GM21447 (cell line): Measurements from ENCODE around the gene TRIML1.

Experiments
- ATAC-seq: cut with Tn5 transposase; IDR thresholded peaks from one replicate; pipeline ENCODE4 v1.9.1; 2021; ENCODE audit not compliant: unreplicated experiment

Gene TRIML1, protein sequence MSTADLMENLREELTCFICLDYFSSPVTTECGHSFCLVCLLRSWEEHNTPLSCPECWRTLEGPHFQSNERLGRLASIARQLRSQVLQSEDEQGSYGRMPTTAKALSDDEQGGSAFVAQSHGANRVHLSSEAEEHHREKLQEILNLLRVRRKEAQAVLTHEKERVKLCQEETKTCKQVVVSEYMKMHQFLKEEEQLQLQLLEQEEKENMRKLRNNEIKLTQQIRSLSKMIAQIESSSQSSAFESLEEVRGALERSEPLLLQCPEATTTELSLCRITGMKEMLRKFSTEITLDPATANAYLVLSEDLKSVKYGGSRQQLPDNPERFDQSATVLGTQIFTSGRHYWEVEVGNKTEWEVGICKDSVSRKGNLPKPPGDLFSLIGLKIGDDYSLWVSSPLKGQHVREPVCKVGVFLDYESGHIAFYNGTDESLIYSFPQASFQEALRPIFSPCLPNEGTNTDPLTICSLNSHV

DNA sequence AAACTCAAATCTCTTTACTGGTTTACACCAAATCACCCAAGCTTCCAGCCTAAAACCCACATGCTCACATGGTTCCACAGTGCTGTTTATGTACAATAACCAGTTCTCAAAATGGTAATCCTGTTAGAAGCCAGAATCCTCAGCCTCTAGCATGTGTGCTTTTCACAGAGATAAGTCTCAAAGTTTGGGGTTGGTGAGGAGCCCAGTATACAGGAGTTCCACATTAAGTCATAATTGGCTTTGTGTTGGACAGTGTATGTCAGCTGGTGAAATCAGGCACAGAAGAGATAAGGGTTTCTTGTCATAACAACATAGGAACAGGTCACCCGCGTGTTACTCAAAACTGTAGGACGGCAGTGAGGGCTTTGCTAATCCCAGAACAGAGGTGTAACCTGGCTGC is at the start of gene TRIML1:
Gene TRIML1 (plus strand): TSS at position 301 of the 400 bp plus-strand sequence. CDS start 118 bp downstream, outside the sequence.
- no peak for ATAC-seq

DNA sequence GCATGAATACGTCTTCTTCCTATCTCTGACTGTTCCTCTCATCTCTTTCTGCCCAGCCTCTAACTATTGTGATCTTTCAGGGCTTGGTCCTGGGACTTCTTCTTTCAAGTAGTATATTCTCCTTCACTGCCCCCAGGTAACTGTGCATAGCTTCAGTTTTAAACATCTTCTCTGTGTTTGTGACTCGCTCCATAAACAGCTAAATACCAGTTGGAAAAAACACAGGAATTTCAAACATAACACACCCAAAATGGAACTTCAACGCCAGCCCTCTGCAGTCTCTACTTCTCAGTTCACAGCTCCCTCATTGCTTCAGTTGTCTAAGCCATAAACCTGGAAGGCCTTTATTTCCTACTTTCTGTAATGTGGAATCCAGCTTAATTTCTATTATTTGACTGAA is 46.4 kb upstream of the TRIML1 start:
- ATAC-seq, result no peak

DNA sequence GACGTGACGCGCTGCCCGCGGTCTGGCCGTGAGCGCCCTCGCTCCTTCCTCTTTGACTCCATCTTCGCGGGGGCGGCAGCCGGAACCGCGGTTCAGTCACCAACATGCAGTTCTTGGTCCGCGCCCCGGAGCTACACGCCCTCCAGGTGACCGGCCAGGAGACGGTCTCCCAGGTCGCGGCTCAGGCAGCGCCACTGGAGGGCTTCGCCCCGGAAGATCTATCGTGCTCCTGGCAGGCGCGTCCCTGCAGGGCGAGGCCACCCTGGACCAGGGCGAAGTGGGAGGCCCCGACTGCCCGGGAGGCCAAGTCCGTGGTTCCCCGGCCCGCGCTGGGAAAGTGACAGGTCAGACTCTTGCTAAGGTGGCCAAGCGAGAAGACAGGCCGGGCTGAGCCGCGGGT is 32.8 kb upstream of the TRIML1 start:
- ATAC-seq, result no peak

DNA sequence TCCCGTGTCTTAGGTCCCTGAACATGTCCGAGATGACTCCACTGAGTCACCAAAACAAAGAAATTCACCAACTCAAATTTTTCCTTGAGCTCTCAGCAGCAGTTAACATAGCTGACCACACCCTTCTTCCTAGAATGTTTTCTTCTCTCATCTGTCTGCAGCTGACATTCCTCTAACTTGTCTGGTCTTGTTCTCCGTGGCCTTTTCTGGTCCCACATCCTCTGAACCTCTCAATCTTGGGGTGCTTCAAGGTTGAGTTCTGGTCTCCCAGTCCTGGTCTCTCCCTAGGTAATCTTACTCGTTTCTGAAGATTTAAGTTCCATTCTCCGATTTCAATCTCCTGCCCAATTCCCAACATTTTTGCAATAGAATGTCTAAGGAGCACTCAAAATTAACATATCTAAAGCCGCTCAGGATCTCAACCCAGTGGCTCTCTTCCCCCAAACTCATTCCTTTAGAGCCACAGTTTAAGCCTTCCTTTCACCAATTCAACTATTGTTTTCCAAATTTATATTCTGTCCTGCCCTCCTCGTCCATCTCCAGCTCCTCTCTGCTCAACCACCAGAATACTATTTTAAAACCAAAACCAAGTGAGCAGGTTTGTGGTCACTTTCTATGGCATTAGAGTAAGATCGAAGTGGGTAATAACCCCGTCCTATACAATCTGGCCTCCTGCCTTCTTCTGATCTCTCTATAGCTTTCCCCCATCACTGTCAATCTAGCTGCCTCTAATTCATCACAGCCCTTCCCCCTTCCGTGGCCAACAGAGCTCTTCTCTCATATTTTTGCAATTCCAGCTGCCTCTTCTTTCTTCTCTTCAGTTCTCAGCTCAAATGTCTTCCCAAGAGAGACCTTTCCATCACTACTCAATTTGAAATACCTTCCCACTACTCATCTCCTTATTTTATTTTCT is 31.1 kb upstream of the TRIML1 start:
- no peak for ATAC-seq

DNA sequence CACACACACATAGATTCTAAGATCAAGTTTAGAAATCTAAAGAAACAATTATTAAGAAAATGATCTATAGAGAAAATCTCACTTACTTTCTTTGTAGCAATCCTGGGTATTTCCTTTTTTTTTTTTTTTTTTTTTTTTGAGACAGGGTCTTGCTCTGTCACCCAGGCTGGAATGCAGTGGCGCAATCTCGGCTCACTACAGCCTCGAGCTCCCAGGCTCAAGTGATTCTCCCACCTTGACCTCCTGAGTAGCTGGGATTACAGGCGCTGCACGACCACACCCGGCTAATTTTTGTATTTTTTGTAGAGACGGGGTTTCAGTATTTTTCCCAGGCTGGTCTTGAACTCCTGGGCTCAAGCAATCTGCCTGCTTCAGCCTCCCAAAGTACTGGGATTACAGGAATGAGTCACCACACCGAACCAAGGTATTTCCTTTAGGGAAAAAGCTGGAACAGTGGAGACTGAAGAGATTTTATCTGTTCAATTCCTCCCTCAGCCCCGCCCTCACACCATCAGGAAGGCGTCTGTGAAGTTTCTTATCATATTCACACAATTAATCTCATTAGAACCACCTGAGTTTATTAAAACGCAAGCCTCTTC is 30.0 kb upstream of the TRIML1 start, which contains the start of gene TRIML2:
Gene TRIML2 (minus strand): TSS at position 447 of the 599 bp plus-strand sequence. CDS start 4,235 bp downstream, outside the sequence.
- ATAC-seq, result no peak

DNA sequence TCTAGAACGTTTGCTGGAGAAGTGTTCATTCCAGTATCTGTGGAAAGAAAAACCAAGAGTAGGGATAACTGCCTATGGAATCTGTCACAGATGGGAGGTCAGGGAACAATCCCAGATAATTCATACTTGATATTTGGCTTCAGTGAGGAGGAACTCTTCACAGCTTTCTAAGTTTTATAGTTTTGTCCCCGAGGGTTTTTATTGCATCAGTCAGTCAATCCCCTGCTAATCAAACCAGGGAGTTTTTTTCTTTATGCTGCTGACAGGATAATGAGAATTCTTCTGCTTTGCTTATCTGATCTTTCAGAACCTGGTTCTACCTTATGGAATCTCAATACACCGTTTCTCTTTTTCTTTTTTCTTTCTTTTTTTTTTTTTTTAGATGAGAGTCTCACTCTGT is 29.2 kb upstream of the TRIML1 start:
- ATAC-seq, result no peak

DNA sequence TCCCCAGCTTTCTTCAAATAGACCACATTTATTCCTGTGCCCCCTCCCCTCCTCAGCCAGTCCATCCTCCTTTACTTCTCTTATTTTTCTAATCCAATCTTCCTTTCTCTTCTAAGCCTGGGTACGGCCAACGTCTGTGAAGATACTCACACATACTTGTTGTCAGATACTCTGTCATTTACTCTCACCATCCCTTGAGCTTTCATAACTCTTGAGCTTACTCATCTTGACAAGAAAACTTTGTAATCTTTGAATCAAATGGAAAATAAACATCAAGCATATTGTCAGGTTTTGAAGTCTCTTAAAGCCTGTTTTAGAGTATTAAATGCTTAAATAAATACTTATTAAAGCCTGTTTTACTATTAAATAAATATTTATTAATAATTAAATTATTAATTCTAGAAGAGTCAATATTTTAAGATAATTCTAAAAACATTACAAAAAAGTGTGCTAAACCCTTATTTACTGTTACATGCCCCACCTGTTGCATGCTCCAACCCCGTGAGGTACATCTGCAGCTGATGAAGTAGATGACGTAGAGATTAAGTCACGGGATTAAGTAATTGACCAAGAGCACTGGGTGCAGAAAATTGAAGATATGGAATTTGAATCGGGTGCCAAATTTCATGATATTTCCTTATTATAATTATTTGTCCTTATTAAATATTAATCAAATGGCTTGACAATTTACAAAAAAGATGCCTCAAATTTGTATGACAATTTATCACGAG is 28.3 kb upstream of the TRIML1 start:
- ATAC-seq, result no peak

DNA sequence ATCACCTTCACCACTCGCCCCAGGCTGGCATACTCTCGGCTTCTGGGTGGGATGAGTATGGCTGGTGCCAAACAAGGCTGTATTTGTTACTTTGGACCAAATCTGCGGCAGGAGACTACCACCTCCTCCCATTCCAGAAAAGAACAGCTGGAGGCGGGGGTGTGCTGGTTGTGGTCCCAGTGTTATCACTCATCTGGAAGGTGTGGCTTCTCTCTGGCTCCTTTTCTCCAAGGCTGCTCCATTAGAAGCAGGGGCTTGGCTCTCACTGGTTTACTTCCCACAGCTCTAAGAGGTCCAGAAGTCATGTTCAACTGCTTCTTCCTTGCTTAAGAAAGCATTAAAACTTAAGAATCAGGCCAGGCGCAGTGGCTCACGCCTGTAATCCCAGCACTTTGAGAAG is 27.3 kb upstream of the TRIML1 start:
- no peak for ATAC-seq

DNA sequence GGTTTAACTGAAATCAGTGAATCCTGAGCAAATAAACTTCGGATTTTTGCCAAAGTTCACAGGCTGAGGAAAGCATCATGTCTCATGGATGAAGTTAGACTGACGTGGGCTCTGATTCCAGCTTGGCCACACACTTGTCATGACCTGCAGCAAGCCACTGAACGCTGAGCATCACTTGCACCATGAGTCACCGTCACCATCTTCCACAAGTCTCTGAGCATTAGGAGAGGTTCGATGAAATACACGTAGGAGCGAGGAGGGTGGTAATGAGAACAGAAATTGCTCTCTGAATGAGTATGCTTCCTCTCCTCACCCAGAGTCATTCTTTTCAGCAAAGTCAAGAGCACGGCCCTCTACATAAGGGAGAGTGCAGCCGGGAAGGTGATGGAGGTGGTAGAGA is 26.1 kb upstream of the TRIML1 start:
- no peak for ATAC-seq

DNA sequence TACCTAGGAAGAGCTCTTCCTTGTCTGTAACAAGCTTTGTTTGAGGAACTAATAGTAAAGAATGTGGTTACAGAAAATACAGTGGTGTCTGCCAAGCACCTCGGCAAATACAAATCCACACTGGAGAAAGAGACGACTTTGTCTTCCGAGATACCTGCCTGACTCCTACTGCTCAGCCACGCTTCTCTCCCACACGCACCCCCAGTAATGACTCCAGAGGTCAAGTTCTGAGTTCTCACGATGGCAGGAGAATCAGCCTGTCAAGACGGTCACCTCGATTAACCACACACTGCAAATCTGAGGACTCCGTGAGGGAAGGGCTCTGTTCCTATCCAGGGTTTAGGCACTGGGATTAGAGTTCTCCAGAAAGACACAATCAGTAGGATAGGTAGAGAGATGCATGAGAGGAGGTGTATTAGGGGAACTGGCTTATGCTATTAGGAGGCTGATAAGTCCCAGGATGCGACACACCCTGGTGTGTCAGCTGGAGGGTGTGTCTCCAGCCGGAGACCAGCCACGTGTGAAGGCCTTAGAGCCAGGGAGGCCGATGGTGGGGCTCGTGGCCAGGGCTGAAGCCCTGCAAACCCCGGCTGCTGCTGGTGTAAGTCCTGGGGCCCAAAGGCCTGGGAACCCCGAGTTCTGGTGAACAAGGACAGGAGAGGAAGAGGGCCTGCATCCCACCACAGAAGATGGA is 21.5 kb upstream of the TRIML1 start:
- ATAC-seq, result no peak

DNA sequence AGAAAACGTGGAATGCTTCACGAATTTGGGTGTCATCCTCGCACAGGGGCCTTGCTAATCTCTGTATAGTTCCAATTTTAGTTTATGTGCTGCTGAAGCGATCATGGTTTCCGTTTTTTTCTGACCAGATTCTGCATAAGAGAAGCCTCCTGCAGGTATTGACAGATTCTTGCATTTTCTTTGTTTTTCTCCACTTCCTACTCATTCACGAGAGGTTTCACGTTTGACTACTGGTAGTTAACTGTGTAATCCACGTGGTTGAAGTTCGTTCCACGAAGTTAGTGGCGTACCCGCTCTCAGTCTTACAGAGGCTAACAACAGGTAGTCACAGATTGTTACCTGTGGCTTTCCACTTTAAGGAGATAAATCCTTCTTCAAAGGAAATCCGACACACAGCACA is 17.7 kb upstream of the TRIML1 start:
- ATAC-seq, result no peak

DNA sequence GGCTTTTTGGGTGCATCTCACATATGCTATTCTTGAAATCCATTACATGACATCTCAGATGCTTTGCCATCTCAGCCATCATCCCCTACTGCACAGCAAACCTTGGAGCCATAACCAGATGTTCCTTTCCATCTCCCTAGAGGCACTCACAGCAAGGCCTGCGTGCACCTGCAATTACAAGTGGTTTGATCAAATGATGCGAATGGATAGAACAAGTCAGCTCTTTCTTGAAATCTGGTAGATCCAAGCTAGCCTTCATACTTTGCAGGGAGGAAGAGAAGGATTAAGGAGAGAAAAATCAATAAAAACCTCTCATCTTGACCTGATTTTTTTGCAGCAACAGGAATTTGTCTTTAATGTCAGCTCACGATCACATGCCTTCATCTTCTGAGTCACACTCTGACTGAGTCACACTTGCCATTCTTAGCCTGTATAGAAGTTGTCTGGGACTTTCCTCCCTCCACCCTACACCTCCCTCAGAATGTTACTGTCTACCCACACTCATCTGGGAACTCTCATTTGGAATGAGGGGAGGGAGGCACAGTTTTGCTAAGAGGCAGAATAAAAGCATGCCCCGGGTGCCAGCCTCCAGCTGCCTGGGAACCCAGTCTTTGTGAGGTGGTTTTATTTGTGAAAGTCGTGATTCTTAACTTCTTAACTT is 11.9 kb upstream of the TRIML1 start:
- ATAC-seq, result no peak

DNA sequence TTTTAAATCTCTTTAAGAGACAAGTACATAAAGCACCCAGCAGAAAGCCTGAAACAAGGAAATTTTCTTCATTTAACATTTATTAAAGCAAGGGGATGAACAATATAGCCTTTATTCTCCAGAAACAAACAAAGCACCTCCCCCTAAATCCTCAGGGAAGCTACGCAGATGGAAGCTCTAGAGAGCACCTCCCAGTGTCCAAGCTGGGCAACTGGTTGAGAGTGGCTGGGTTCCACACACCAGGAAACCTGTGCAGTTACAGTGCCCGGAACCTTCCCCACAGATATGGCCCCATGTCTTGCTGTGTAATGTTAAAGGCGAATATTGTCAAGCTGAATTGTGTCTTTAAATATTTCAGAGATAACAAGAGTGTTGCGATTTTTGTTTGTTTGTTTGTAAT is 8.9 kb upstream of the TRIML1 start:
- ATAC-seq, result no peak

DNA sequence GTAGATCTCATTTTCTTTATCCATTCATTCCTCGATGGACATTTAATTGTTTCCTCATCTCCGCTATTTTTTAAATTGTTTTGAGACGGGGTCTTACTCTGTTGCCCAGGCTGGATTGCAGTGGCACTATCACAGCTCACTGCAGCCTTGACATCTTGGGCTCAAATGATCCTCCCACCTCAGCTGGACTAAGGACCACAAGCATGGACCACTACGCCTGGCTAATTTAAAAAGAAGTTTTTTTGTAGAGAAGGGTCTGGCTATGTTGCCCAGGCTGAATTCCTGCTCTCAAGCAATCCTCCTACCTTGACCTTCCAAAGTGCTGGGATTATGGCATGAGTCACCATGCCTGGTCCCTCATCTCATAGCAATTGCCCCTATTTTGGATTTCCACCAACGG is 7.0 kb upstream of the TRIML1 start:
- ATAC-seq, result no peak

DNA sequence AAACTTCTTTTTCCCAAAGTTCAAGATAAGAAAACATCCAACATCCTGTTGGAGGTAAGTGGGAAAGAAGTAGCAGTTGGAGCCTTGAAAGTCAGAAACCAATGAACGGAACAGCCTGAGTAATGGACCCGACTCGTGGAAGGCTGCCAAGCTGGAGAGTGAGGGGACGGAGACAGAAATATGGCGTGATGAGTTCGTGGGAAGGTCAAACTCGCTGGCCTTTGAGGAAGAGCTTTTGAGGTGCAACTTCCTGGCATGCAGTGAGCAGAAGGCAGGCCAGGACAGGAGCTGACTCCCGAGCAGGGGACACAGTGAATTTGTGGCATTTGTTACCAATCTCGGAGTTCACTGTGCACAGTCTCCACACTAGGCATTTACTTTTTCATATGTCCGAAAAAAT is 1.0 kb upstream of the TRIML1 start:
- no peak for ATAC-seq

DNA sequence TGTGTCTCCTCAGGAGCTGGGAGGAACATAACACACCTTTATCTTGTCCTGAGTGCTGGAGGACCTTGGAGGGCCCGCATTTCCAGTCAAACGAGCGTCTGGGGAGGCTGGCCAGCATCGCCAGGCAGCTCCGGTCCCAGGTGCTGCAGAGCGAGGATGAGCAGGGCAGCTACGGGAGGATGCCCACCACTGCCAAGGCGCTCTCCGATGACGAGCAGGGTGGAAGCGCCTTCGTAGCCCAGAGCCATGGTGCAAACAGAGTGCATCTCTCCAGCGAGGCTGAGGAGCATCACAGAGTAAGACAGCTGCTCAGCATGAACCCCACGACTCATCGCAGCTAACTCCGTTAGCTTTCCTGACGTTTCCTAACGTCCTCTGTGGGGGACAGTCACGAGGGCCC is 430 bp downstream of the TRIML1 start:
- ATAC-seq, result no peak

DNA sequence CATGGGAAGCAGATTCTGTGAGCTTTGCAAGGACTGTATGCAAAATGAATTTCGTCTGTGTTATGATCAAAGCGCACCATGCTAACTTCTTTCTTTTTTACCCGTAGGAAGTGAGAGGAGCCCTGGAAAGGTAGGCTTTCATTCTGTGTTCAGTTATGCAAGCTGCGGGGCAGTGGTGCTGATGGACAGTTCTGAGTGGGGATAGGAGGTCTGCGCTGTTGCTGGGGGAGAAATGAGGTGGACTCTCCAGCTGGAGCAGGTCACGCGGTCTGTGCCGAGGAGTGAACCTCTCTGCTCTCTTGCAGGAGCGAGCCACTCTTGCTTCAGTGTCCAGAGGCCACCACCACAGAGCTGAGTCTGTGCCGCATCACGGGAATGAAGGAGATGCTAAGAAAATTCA is 4.5 kb downstream of the TRIML1 start:
- ATAC-seq, result no peak

DNA sequence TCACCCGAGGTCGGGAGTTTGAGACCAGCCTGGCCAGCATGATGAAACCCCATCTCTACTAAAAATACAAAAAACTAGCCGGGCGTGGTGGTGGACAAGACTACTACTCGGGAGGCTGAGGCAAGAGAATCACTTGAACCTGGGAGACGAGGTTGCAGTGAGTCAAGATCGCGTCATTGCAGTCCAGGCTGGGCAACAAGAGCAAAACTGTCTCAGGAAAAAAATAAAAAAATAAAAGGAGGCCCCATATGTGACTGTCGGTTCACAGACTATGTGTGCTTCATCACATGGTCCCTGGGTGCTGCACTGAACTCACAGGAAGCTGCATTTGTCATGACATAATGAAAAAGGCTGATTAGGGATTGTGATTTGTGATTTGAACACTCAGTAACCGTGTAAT is 6.4 kb downstream of the TRIML1 start:
- ATAC-seq, result no peak

DNA sequence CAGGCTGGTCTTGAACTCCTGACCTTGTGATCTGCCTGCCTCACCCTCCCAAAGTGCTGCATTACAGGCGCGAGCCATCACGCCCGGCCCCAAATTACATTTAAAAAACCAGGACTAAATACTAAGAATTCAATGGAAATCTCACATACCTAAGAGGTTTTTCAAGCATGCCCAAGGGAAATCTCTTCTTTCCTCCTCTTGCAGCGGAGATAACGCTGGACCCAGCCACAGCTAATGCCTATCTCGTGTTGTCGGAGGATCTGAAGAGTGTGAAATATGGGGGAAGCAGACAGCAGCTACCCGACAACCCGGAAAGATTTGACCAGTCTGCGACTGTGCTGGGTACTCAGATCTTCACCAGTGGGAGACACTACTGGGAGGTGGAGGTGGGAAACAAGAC is 7.4 kb downstream of the TRIML1 start:
- ATAC-seq, result no peak

DNA sequence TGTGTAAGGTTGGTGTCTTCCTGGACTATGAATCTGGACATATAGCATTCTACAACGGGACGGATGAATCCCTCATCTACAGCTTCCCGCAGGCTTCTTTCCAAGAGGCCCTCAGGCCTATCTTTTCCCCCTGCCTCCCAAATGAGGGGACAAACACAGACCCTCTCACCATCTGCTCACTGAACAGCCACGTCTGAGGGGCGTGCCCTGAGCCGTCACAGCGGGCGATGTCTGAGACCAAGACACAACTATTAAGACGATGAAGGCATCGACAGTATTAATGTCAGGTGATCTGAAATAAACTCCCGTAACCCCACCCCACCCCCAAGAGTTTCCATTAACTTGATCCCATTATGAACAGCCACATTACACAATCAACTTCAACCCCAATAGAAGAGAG is 7.9 kb downstream of the TRIML1 start:
- no peak for ATAC-seq
